Posterior vena cava (tissue), 2 donors: ENCODE measurements around the gene PRR9. TPM values are rescaled to one million over a fixed set of nuclear protein-coding genes. Genes with fewer than 3 reads are reported as not detected.
A peak's percentile ranks its signal among the peaks of the same experiment; 100 is the strongest.

ENCODE experiments used
- DNase-seq: peaks from one replicate; pipeline ENCODE4 v3.0.0-alpha.2; 2020; ENCODE audit warnings: low spot score
- intact Hi-C, 2 donors: fragments of 100-400 bp; cut with DNase I; formaldehyde crosslinking; loops; one replicate each; pipeline versions ENCODE4 v1.14.1 to v1.14.2; 2022 to 2023
- total RNA-seq, 2 donors: library from RNA; stranded (reverse); fragmentation: NEBNext Ultra II Directional; extraction: Animal tissue kit (Norgen Biotek cat#: 25700); gene quantifications; one replicate each; pipeline ENCODE4 v1.2.1, GENCODE V29; 2021
- donor health status: DM: yes; HTN: yes; CAD: no.
- donor health status: DM: yes; HTN: yes; CAD: no.

The PRR9 gene
- total RNA-seq, 2 donors from 2014 or later: not detected

- intact Hi-C loops: no loop called here
- DNase-seq: no peak
Observed at GRCh38 chr1:153260585-153261280, 43.3 kb downstream of the PRR9 start.

GRCh38 chr1:153261281-153262069 is 44.1 kb downstream of the PRR9 start:
- intact Hi-C loops: no loop called here
- peak; percentile 83 for DNase-seq

- intact Hi-C loops: no loop called here
- no peak for DNase-seq
Observed at GRCh38 chr1:153262070-153262366, 44.6 kb downstream of the PRR9 start.

GRCh38 chr1:153262462-153263157 is 45.2 kb downstream of the PRR9 start:
- DNase-seq: no peak
- intact Hi-C loops: no loop called here

GRCh38 chr1:153265457-153265856 is 48.1 kb downstream of the PRR9 start:
- DNase-seq: no peak
- intact Hi-C loops: no loop called here

Other genes starting within 250 kb of the PRR9 start
- not detected for gene SPRR4, start 246.9 kb upstream of the PRR9 start, total RNA-seq
- not detected for gene SPRR1A, start 233.5 kb upstream of the PRR9 start, total RNA-seq
- not detected for gene SPRR3, start 215.8 kb upstream of the PRR9 start, total RNA-seq
- gene SPRR1B, start 186.4 kb upstream of the PRR9 start, total RNA-seq: not detected
- not detected for gene SPRR2D, start 176.5 kb upstream of the PRR9 start, total RNA-seq
- gene SPRR2A, start 160.1 kb upstream of the PRR9 start, total RNA-seq: not detected
- gene SPRR2B, start 146.0 kb upstream of the PRR9 start, total RNA-seq: not detected
- gene SPRR2E, start 123.1 kb upstream of the PRR9 start, total RNA-seq: not detected
- gene SPRR2F, start 104.1 kb upstream of the PRR9 start, total RNA-seq: 1 to 10 TPM in 1 of 2 donors, not detected in 1; 1.9 TPM
- not detected for gene SPRR2G, start 66.7 kb upstream of the PRR9 start, total RNA-seq
- gene LELP1, start 14.2 kb upstream of the PRR9 start, total RNA-seq: not detected
- gene LORICRIN, start 42.1 kb downstream of the PRR9 start, total RNA-seq: not detected
- not detected for gene PGLYRP3, start 95.4 kb downstream of the PRR9 start, total RNA-seq
- gene PGLYRP4, start 131.3 kb downstream of the PRR9 start, total RNA-seq: not detected
- gene S100A9, start 140.3 kb downstream of the PRR9 start, total RNA-seq: 100 to 1,000 TPM; 158 to 525 TPM
- 10 to 100 TPM; 12.6 to 34.4 TPM for gene S100A12, start 158.0 kb downstream of the PRR9 start, total RNA-seq
- gene S100A8, start 173.5 kb downstream of the PRR9 start, total RNA-seq: 100 to 1,000 TPM; 123 to 360 TPM
- not detected for gene S100A7A, start 198.9 kb downstream of the PRR9 start, total RNA-seq
- gene S100A7, start 243.1 kb downstream of the PRR9 start, total RNA-seq: not detected